ENCODE results near the gene UMPS.

The UMPS gene

DNA sequence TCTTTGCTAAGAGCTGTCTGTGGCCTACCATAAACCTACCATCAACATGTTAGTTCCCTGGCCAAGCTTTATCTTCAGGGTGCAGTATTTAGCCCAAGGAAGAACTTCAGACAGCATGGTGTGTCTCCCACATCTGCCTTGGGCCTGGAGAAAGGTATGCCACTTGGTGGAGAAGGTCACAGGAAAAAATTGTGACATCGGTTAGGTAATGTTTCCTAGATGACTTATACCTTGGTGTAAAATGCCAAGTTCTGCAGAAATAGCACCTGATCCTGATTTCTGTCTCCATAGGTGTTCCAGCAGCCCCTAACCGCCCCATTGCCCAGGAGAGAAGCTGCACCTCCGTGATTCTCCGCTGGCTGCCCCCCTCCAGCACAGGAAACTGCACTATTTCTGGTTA is 33.0 kb upstream of the UMPS start:
- no peak overlapping the region for H3K4me3 ChIP-seq (replicated peaks; ENCODE audit: low read depth, low read length)
- TF ChIP-seq, protein P1, sequence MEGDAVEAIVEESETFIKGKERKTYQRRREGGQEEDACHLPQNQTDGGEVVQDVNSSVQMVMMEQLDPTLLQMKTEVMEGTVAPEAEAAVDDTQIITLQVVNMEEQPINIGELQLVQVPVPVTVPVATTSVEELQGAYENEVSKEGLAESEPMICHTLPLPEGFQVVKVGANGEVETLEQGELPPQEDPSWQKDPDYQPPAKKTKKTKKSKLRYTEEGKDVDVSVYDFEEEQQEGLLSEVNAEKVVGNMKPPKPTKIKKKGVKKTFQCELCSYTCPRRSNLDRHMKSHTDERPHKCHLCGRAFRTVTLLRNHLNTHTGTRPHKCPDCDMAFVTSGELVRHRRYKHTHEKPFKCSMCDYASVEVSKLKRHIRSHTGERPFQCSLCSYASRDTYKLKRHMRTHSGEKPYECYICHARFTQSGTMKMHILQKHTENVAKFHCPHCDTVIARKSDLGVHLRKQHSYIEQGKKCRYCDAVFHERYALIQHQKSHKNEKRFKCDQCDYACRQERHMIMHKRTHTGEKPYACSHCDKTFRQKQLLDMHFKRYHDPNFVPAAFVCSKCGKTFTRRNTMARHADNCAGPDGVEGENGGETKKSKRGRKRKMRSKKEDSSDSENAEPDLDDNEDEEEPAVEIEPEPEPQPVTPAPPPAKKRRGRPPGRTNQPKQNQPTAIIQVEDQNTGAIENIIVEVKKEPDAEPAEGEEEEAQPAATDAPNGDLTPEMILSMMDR (IDR thresholded peaks at IDR 0.05; ENCODE audit: low read length, missing control alignments): no peak
- DNase-seq (ENCODE audit: low read depth): no peak

DNA sequence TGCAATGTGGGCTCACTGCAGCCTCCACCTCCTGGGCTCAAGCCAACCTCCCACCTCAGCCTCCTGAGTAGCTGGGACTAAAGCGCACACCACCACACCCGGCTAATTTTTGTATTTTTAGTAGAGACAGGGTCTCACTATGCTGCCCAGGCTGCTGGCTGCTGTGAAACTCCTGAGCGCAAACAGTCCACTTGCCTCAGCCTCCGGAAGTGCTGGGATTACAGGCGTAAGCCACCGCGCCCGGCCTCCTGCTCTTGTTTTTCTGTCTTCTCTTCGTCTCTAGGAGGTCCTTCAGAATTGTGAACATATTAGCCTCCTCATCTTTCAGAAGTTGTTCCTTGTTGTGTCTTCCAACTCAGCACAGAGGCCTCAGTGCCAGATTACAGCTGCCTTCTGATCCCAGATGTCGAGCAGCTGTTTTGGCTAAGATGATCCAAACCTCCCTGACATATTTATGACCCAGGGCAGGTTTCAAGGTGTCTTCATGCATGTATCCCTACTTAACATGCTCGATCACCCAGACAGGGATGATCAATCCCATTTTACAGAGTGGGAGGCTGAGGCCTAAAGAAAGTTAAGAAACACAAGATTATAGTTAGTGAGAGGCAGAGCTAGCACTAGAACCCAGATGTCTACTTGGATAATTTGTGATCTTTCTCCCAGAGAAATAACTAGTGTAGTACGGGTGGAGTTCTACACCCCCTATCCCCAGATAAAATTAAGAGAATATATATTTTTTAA is 32.1 kb upstream of the UMPS start:
- TF ChIP-seq, protein P1 (IDR thresholded peaks at IDR 0.05; ENCODE audit: low read length, missing control alignments): no peak
- no peak for DNase-seq (ENCODE audit: low read depth)
- H3K4me3 ChIP-seq (replicated peaks; ENCODE audit: low read depth, low read length): no peak overlapping the region

DNA sequence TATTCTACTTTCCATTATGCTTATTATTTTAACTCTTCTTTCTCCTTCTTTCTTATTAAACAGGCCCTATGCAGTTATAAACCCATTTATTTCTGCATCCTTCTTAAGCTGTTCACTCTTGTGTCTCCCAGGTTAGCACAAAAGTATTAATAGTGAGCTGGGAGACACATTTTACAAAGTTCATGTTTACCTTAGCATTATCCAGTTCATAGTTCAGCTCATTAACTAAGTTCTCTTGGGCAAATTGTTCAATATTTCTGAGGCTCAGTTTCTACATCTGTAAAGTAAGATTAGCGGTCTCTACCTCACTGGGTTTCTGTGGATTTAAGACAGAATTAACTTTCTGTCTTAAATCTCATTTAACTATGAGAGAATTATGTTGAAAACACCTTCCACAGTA is 31.2 kb upstream of the UMPS start:
- TF ChIP-seq, protein P1 (IDR thresholded peaks at IDR 0.05; ENCODE audit: low read length, missing control alignments): no peak
- no peak overlapping the region for H3K4me3 ChIP-seq (replicated peaks; ENCODE audit: low read depth, low read length)
- DNase-seq (ENCODE audit: low read depth): no peak

DNA sequence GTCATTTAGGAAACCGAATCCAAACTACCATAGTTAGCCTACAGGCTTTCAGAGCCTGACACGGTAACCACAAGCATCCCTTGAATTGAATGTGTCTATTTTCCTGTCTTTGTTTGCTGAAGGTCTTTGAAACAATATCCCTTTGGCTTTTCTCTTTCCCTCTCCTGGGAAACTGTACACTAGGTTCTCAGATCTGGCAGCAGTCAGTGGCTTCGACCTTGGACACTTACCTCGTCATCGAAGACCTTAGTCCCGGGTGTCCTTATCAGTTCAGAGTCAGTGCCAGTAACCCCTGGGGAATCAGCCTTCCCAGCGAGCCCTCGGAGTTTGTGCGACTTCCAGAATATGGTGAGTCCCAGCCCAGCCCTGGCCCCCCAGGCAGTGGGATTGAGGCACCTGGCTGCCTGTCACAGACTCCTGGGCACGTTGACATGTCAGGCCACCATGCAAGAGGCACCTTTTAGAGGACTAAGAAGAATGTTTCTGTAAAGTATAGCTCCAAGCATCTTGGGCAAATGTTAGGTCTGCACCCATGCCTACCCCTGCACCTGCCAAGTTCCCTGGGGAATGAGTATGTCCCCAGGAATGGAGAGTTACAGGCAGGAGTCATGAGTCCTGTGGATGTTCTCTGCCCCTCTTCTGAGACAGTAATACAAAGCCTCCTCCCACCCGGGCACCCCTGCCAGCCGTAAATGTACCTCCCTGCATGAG is 30.4 kb upstream of the UMPS start:
- TF ChIP-seq, protein P1 (IDR thresholded peaks at IDR 0.05; ENCODE audit: low read length, missing control alignments): no peak
- no peak overlapping the region for H3K4me3 ChIP-seq (replicated peaks; ENCODE audit: low read depth, low read length)
- DNase-seq (ENCODE audit: low read depth): peak; percentile 10

DNA sequence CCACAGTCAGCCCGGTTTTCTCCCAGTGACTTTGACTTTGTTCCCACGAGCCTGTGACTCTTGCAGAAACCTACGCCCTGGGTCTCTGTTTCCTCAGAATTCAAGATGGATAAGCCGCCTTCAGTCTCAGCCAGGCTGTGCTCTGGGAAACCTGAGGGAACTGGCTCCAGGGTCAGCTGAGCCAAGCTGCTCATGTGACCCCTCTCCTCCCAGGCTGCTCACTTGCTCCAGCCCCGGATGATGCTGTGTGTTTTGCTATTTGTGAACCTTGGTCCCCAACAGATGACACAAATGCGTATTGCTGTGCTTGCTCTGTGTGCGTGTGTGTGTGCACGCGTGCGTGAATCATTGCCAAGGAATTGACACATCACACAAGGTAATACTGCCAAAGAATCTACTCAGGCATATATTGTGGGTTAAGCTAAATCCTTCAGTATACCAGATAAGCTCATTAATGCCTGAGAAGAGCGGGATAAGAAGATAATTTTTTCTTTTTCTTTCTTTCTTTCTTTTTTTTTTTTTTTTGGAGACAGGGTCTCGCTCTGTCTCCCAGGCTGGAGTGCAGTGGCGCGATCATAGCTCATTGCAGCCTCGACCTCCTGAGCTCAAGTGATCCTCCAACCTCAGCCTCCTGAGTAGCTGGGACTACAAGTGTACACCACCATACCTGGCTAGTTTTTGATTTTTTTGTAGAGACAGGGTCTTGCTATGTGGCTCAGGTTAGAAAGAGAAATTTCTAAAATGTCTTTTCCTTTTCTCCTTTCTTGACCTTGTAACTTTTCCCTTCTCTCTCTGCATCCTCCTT is 29.2 kb upstream of the UMPS start:
- TF ChIP-seq, protein P1 (IDR thresholded peaks at IDR 0.05; ENCODE audit: low read length, missing control alignments): no peak
- H3K4me3 ChIP-seq (replicated peaks; ENCODE audit: low read depth, low read length): no peak overlapping the region
- DNase-seq (ENCODE audit: low read depth): peak; percentile 14

DNA sequence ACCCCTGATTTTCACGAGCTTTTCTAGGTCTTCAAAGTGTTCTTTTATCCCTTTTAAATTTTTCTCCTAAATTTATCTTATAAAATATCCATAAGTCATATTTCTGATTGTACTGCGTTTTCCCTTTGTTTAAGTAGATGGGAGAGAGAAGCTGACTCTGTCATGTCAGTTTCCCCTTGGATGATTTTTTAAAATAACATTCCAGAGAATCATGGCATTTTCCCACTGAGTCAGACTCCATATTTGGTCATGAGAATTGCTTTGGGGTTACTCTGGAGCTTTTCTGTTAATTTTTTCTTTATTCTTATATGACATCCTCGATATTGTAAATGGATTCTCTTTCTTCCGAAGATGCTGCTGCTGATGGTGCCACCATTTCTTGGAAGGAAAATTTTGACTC is 28.6 kb upstream of the UMPS start:
- no peak overlapping the region for H3K4me3 ChIP-seq (replicated peaks; ENCODE audit: low read depth, low read length)
- peak; percentile 55 for DNase-seq (ENCODE audit: low read depth)
- TF ChIP-seq, protein P1 (IDR thresholded peaks at IDR 0.05; ENCODE audit: low read length, missing control alignments): no peak

All from fibroblast of pulmonary artery (primary cell).